HepG2 (cell line): ENCODE measurements around the gene FIZ1. TPM values are rescaled to one million over a fixed set of nuclear protein-coding genes. Genes with fewer than 3 reads are reported as not detected.
A peak's percentile ranks its signal among the peaks of the same experiment; 100 is the strongest.

Experiments
- ARID3A ChIP-seq: IDR thresholded peaks from 2 replicates; pipeline ENCODE4 v1.6.1; 2012; ENCODE audit warnings: low read depth, low read length, improper control_type of control experiment
- ATF2 ChIP-seq: sonication (generic); formaldehyde crosslinking; IDR thresholded peaks from 2 replicates; pipeline ENCODE4 v1.4.0; 2020; ENCODE audit warnings: missing genetic modification reagents
- CBX1 ChIP-seq: IDR thresholded peaks from one replicate; pipeline ENCODE4 v1.6.1; 2016; ENCODE audit warnings: antibody characterized with exemption, low read depth
- DMAP1 ChIP-seq: IDR thresholded peaks from 2 replicates; pipeline ENCODE4 v1.6.1; 2016
- ETV5 ChIP-seq: IDR thresholded peaks from 2 replicates; pipeline ENCODE4 v1.6.1; 2018; ENCODE audit warnings: missing biosample characterization, missing genetic modification reagents, inconsistent platforms, borderline replicate concordance
- IRF2 ChIP-seq: IDR thresholded peaks from 2 replicates; pipeline ENCODE4 v1.6.1; 2018; ENCODE audit warnings: missing genetic modification reagents, missing compliant biosample characterization
- KMT2B ChIP-seq: IDR thresholded peaks from 2 replicates; pipeline ENCODE4 v1.6.1; 2016; ENCODE audit warnings: missing genetic modification reagents, missing compliant biosample characterization
- MED1 ChIP-seq: sonication (generic); formaldehyde crosslinking; IDR thresholded peaks from 2 replicates; pipeline ENCODE4 v1.4.0; 2020; ENCODE audit warnings: missing genetic modification reagents
- PHF8 ChIP-seq: sonication (generic); formaldehyde crosslinking; IDR thresholded peaks from 2 replicates; pipeline ENCODE4 v1.5.0; 2020; ENCODE audit warnings: missing genetic modification reagents
- RARG ChIP-seq: sonication (generic); formaldehyde crosslinking; IDR thresholded peaks from 2 replicates; pipeline ENCODE4 v1.4.0; 2020; ENCODE audit warnings: low read depth, mild to moderate bottlenecking, missing genetic modification reagents
- SIN3B ChIP-seq: fragments of 150-350 bp; IDR thresholded peaks from 2 replicates; pipeline ENCODE4 v1.6.1; 2014; ENCODE audit warnings: low read length
- TEAD2 ChIP-seq: sonication (generic); formaldehyde crosslinking; IDR thresholded peaks from 2 replicates; pipeline ENCODE4 v1.9.0; 2021; ENCODE audit warnings: missing genetic modification reagents
- TFDP1 ChIP-seq: IDR thresholded peaks from 2 replicates; pipeline ENCODE4 v1.6.1; 2016; ENCODE audit warnings: missing compliant biosample characterization, missing genetic modification reagents, borderline replicate concordance
- ZNF296 ChIP-seq: sonication (generic); formaldehyde crosslinking; conservative IDR thresholded peaks from 2 replicates; pipeline ENCODE4 v1.5.0; 2020; ENCODE audit warnings: mild to moderate bottlenecking, missing genetic modification reagents
- ZNF891 ChIP-seq: sonication (generic); formaldehyde crosslinking; IDR thresholded peaks from 2 replicates; pipeline ENCODE4 v1.5.0; 2020; ENCODE audit warnings: mild to moderate bottlenecking, missing genetic modification reagents
- polyA plus RNA-seq, 8 experiments: library from polyadenylated mRNA; depleted of rRNA in 3 of 8; stranded (reverse) in 7 of 8; unstranded in 1 of 8; fragments of >200 nt; fragmentation: Illumina TruSeq in 4 of 8; extraction: Trizol in 4 of 8; gene quantifications; 2 replicates each; pipeline versions ENCODE4 v1.2.1 to v1.2.3, GENCODE V29; 2011 to 2016; ENCODE audit warnings: low read depth in 4 of 8, missing spikeins in 1 of 8, mixed read lengths in 1 of 8; ENCODE audit not compliant: insufficient read depth in 1 of 8
- total RNA-seq, 5 experiments: library from RNA; depleted of rRNA; stranded (reverse); fragments of >200 nt; fragmentation: Illumina TruSeq; extraction: Trizol; gene quantifications; 2 replicates each; pipeline ENCODE4 v1.2.3, GENCODE V29; 2016; ENCODE audit warnings: low read depth in 1 of 5
- TF ChIP-seq, protein P1 (sequence below): fragments of 450-650 bp; IDR thresholded peaks from 2 replicates; pipeline ENCODE4 v1.6.1; 2016
- TF ChIP-seq, protein P2 (sequence below): sonication (generic); formaldehyde crosslinking; IDR thresholded peaks from 2 replicates; pipeline ENCODE4 v1.5.0; 2020; ENCODE audit warnings: mild to moderate bottlenecking, missing genetic modification reagents
- TF ChIP-seq, protein P3 (sequence below): sonication (generic); formaldehyde crosslinking; IDR thresholded peaks from 2 replicates; pipeline ENCODE4 v1.5.0; 2020; ENCODE audit warnings: mild to moderate bottlenecking, missing genetic modification reagents, borderline replicate concordance
- TF ChIP-seq, protein P4 (sequence below): IDR thresholded peaks from 2 replicates; pipeline ENCODE4 v1.6.1; 2016; ENCODE audit warnings: missing genetic modification reagents, missing compliant biosample characterization

The FIZ1 gene
- total and polyA plus RNA-seq, 2 of the 13 experiments (the other 11 are each of a cell fraction or from before 2014, with no cell fraction given) = 3.6 to 5.9 TPM

DNA sequence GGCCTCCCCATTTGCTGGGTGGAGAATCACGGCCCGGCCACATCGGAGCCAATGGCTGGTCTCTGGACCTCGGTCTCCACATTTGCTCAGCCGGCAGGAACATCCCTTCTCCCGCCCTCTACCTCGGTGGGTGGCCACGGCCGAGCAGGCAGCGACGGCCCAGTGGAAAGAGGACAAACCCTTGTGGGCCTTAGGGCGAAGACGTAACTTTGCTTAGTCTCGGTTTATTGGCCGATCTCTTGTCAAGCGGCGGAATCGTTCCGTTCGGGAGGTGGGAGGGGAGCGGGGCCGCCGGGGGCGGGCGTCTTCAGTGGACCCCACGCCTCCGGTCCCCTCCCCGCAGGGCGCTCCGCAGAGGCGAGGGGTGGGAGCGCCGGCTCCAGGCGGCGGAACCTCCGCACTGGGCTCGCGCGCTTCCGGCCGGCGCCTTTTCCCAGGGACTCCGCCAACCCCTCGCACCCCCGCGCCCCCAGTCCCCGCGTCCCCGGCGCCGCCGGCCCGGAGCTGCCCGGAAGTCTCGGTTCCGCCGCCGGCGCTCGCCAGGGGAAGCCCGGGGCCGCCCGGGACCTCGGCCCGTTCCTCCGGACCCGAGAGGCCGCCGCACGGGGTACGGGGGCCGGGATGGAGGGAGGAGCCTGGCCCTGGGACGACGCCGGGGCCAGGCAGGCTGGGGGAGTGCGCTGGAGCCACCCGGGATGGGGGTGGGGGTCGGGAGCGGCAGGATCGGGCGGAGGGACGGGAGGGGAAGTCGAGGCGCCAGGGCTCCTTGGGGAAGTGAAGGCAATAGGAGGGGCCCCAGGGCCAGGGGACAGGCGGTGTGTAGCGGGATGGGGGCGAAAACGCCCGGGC, 41.5 kb upstream of the FIZ1 start, which contains the start of gene ZNF580 (continued):
- TF ChIP-seq, protein P1, sequence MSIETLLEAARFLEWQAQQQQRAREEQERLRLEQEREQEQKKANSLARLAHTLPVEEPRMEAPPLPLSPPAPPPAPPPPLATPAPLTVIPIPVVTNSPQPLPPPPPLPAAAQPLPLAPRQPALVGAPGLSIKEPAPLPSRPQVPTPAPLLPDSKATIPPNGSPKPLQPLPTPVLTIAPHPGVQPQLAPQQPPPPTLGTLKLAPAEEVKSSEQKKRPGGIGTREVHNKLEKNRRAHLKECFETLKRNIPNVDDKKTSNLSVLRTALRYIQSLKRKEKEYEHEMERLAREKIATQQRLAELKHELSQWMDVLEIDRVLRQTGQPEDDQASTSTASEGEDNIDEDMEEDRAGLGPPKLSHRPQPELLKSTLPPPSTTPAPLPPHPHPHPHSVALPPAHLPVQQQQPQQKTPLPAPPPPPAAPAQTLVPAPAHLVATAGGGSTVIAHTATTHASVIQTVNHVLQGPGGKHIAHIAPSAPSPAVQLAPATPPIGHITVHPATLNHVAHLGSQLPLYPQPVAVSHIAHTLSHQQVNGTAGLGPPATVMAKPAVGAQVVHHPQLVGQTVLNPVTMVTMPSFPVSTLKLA = no peak
- no peak for TF ChIP-seq ETV5 (CRISPR knock-in tag)
- TF ChIP-seq ZNF891 (CRISPR knock-in tag) = no peak
- TF ChIP-seq DMAP1 (CRISPR knock-in tag) = no peak; the same call in 1 of the 2 replicates
- TF ChIP-seq TFDP1 (CRISPR knock-in tag) = no peak; the same call in none of the 2 replicates
- TF ChIP-seq MED1 (CRISPR knock-in tag) = no peak
- no peak for TF ChIP-seq SIN3B
- TF ChIP-seq, protein P2, sequence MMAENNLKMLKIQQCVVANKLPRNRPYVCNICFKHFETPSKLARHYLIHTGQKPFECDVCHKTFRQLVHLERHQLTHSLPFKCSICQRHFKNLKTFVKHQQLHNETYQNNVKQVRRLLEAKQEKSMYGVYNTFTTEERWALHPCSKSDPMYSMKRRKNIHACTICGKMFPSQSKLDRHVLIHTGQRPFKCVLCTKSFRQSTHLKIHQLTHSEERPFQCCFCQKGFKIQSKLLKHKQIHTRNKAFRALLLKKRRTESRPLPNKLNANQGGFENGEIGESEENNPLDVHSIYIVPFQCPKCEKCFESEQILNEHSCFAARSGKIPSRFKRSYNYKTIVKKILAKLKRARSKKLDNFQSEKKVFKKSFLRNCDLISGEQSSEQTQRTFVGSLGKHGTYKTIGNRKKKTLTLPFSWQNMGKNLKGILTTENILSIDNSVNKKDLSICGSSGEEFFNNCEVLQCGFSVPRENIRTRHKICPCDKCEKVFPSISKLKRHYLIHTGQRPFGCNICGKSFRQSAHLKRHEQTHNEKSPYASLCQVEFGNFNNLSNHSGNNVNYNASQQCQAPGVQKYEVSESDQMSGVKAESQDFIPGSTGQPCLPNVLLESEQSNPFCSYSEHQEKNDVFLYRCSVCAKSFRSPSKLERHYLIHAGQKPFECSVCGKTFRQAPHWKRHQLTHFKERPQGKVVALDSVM (CRISPR knock-in tag) = 0 out of 2 replicates have a peak, but pooled peaks have one; percentile 19
- no peak for TF ChIP-seq KMT2B (CRISPR knock-in tag)
- no peak for TF ChIP-seq IRF2 (CRISPR knock-in tag)
- no peak for TF ChIP-seq CBX1
- TF ChIP-seq, protein P3, sequence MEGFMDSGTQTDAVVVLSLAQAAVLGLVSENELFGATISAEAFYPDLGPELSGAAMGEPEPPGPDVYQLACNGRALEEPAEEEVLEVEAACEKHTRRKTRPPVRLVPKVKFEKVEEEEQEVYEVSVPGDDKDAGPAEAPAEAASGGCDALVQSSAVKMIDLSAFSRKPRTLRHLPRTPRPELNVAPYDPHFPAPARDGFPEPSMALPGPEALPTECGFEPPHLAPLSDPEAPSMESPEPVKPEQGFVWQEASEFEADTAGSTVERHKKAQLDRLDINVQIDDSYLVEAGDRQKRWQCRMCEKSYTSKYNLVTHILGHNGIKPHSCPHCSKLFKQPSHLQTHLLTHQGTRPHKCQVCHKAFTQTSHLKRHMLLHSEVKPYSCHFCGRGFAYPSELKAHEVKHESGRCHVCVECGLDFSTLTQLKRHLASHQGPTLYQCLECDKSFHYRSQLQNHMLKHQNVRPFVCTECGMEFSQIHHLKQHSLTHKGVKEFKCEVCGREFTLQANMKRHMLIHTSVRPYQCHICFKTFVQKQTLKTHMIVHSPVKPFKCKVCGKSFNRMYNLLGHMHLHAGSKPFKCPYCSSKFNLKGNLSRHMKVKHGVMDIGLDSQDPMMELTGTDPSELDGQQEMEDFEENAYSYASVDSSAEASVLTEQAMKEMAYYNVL = no peak
- no peak for TF ChIP-seq ATF2 (CRISPR knock-in tag)
- TF ChIP-seq RARG (CRISPR knock-in tag) = peak; percentile 34; the same call in 1 of the 2 replicates
- TF ChIP-seq PHF8 (CRISPR knock-in tag) = peak; percentile 20; the same call in 1 of the 2 replicates
- TF ChIP-seq ZNF296 = 0 out of 2 replicates have a peak, but pooled peaks have one; percentile 34
- TF ChIP-seq, protein P4, sequence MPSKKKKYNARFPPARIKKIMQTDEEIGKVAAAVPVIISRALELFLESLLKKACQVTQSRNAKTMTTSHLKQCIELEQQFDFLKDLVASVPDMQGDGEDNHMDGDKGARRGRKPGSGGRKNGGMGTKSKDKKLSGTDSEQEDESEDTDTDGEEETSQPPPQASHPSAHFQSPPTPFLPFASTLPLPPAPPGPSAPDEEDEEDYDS = no peak
- TF ChIP-seq ARID3A = no peak
- TF ChIP-seq TEAD2 (CRISPR knock-in tag) = no peak
